NCI-H446 treated with DMSO at 0.1 percent for 48 hours (cell line): ENCODE data around the gene RTP3.
"Not testable (repeated sequence)": the region's sequence is repeated elsewhere in the genome, so short reads cannot be mapped to it uniquely, and the experiment has no call there.

Experiments
- DNase-seq: peaks from one replicate; lab custom pipeline; 2025; lab: John Stamatoyannopoulos, UW

The RTP3 gene

GRCh38 chr3:46519952-46520351 lies 22.2 kb downstream of the RTP3 start:
- DNase-seq, result no peak

DNA sequence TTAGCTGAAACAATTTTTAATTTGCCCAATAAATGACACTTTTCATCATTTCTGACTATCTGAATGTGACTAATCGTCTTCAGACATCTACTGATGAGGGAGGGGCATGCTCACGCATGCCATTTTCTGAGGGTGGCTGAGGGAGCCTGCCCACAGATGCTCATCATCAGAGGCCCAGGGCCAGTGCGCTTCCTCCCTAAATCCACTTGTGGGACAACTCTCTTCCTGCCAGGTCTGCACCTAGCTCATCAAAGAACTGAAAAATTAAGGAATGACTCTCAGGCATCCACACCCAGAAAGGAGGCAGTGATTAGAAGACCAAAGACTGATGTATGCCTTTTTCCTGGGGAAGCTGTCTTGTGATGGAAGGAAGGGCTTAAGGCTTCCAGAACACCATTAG lies 22.8 kb downstream of the RTP3 start:
- DNase-seq, result no peak

DNA sequence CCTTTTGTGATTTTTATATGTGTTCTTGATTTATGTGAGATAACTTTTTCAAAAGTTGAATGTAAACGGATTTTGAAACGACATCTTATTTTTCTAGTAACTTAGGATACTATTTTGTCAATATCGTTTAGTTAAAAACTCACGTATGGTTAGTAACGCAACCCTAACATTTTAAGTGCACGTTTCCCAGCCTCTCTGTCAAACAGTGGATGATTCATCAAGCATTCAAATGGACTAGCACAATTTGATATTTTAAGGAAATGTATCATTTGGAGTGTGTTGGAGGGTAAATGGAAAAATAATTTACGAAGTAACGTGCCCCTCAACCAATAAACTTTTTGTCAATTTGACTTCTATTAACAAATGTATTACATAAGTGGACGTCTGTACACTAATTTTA lies 23.3 kb downstream of the RTP3 start:
- DNase-seq, result no peak

GRCh38 chr3:46522201-46522600 lies 24.4 kb downstream of the RTP3 start:
- not testable (repeated sequence) for DNase-seq

DNA sequence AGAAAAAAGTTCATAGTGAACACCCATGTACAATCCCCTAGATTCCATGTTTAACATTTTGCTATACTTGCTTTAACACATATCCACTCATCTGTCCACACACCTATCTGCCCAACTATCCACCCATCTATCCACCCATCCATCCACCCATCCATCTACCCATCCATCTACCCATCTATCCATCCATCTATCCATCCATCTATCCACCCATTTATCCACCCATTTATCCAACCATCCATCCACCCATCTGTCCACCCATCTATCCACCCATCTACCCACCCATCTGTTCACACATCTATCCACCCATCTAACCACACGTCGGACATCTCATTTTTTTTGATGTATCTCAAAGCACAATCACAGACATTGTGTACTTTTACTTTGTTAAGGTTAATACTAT lies 25.8 kb downstream of the RTP3 start:
- no peak for DNase-seq

GRCh38 chr3:46524008-46524407 lies 26.2 kb downstream of the RTP3 start:
- DNase-seq, result no peak

- DNase-seq, result no peak
Measured at GRCh38 chr3:46524832-46525231, 27.1 kb downstream of the RTP3 start.

- DNase-seq, result no peak
Measured at GRCh38 chr3:46527239-46527638, 29.5 kb downstream of the RTP3 start.

- no peak for DNase-seq
Measured at GRCh38 chr3:46533091-46533490, 35.3 kb downstream of the RTP3 start.

- DNase-seq, result no peak
Measured at GRCh38 chr3:46535746-46536145, 38.0 kb downstream of the RTP3 start.

DNA sequence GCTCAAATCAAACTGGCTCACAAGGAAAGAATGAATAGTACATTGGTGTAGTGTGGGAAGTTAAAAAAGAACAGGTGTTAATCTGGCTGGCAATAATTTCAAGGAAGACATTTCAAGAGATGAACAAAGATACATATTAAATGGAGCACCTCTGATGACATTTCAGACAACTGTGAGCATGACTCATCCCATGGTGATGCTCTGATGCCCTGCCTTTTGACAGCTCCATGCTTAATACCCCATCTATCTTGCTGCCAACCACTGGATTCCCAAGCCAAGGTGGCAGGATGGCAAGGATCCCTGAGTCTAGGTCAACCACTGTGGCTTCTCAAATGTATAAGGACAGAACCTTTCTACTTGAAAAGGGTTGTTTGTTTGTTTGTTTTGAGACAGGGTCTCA lies 39.0 kb downstream of the RTP3 start:
- no peak for DNase-seq

DNA sequence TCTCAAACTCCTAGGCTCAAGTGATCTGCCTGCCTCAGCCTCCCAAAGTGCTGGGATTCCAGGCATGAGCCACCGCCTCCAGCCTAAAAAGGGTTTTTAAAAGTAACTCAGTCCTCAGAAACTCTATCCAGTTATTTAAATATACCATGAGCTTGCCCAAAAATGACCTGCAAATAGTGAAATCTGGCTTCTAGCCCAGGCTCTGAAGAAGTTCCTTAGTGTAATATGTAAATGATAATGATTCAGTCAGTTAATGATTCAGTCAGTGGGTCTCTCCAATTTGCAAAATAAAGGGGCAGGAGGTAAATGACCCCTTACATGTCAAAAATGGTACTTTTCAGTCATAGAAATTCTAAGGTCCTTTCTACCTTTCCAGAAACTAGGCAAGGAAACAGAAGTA lies 39.5 kb downstream of the RTP3 start:
- DNase-seq, result no peak

DNA sequence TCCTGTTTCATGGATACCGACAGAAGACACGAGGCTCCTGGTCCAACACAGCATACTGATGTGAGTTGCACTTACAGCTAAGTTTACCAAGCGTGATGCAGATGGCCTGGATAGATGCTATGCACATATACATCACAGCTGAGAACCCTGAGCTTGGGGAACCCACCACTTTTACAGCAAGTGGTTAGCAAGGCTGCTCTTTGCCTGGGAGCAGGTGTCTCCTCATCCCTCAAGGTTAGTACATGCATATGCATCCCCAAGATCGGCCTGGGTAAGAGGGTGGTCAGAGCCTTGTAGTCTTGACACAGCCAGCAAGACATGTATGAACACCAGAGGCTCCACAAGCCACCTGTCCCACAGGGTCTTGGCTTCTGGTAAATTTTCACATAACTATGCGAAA lies 40.0 kb downstream of the RTP3 start:
- DNase-seq, result no peak

- not testable (repeated sequence) for DNase-seq
Measured at GRCh38 chr3:46538425-46538802, 40.6 kb downstream of the RTP3 start.

DNA sequence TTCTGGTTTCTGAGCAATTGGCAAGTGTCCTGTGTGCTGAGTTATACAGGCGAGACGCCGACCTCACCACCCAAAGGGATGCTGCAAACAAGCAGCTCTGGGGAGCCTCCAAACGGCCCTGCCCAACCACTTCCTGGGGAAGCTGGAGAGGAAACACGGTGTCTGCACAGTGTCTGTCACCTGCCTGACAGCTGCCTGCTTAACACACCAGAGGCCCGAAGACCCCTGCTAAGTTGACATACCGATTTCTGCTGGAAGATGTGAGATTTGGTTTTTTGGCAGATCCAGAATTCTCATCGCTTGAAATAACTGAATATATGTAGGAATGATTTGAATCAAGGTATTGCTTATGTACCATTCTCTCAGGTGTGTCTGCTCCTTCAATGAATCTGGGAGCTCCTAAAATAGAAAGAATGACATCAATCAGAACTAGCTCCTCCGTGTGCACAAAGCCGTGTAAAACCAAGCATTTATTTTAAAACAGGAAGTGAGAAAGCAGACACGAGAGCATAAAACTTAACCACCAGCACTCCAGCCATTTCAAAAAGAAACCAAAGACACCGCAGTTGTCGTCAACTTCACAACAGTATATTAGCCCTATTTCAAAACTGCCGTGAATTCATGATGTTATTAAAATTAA lies 41.1 kb downstream of the RTP3 start:
- DNase-seq, result no peak

- DNase-seq, result no peak
Measured at GRCh38 chr3:46539443-46540005, 41.7 kb downstream of the RTP3 start.

- no peak for DNase-seq
Measured at GRCh38 chr3:46540550-46540949, 42.8 kb downstream of the RTP3 start.

- DNase-seq, result no peak
Measured at GRCh38 chr3:46541835-46542234, 44.1 kb downstream of the RTP3 start.

DNA sequence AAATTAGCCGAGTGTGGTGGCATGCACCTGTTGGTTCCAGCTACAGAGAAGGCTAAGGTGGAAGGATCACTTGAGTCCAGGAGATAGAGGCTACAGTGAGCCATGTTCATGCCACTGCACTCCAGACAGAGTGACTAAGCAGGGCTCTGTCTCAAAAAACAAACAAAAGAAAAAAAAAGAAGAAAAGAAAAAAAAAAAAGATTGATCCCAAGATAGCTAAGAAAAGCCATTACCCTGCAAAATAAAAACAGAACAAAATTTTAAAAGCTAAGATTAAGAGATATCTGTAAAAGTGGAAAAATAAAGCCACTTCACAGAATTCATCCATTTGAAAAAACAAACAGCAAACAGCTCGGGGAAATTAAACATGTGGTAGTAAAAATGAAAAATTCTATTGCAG lies 44.6 kb downstream of the RTP3 start:
- no peak for DNase-seq

DNA sequence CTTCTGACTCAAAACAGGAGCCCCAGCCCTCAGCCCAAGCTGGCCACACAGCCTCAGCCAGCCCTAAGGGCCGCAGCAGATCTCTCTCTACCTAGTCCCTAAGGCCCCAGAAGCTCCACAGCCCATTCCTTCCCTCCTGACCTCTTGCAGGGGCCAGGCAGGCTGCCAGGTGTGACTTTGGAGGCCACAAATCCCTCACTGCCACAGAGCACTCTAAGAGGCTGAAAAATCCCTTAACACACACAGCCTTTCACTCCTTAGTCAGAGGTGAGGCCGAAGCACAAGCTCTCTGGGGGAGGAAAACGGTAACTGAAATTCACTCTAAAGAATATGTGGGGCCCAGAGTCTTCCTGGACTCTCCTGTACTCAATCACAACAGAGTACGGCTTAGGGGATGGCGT lies 45.0 kb downstream of the RTP3 start:
- DNase-seq, result no peak

GRCh38 chr3:46544771-46545503 lies 47.2 kb downstream of the RTP3 start:
- DNase-seq, result no peak

DNA sequence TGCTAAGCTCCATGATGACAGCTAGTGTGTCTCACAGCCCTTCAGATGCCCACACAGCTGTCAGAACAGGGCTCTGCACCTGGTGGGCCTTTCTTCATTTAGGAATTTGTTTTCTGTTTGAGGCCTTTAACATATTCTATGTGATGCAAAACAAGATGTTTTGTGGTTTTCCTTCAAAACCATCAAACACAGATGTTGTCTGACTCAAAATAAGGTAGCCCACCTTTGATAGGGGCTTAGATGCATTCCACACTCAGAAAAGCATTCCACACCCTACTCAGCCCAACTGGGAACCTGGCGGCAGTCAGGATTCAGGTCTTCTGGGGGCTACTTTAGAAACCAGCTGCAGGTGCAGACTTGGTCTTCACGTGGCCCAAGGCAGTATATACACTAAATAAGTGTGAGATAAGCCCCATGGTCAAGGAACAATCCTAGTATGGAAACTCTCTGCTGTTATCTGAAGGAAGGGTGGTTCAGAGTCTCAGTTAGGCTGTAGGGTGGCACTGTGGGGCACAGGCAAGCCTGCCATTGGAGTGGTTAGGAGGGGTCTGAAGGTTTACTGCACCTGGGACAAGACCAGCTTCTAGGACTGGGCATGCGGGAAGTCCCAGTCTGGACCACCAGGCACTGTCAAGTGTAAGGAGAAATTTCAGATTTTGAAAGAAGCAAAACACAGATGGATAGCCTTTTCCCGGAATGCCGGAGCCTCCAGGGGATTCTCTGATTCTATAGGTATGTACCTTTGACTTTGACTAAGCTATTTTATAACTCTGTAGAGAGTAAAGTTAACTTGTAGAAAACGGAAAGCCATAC lies 48.2 kb downstream of the RTP3 start:
- no peak for DNase-seq

- DNase-seq, result no peak
Measured at GRCh38 chr3:46546896-46547440, 49.2 kb downstream of the RTP3 start.
